GM23338 (cell line): ENCODE measurements around the gene IGSF22.

Experiments
- CREB1 ChIP-seq: fragments of 250-450 bp; sonication (Bioruptor Pico); IDR thresholded peaks from 2 replicates; pipeline ENCODE4 v1.5.0; 2020; ENCODE audit warnings: low read depth, mild to moderate bottlenecking, moderate library complexity
- EZH2 ChIP-seq: fragments of 200-600 bp; sonication (generic); IDR thresholded peaks from one replicate; pipeline ENCODE4 v1.8.0; 2017; ENCODE audit warnings: antibody characterized with exemption, mild to moderate bottlenecking, low read depth; ENCODE audit not compliant: unreplicated experiment
- EZH2phosphoT487 ChIP-seq: fragments of 200-600 bp; sonication (generic); IDR thresholded peaks from one replicate; pipeline ENCODE4 v1.8.1; 2018; ENCODE audit warnings: antibody characterized with exemption; ENCODE audit not compliant: unreplicated experiment
- JUNB ChIP-seq: IDR thresholded peaks from one replicate; pipeline ENCODE4 v1.6.1; 2016; ENCODE audit warnings: antibody characterized with exemption; ENCODE audit not compliant: unreplicated experiment
- NANOG ChIP-seq: IDR thresholded peaks from 2 replicates; pipeline ENCODE4 v1.6.1; 2016; ENCODE audit warnings: antibody characterized with exemption, borderline replicate concordance
- POLR2AphosphoS5 ChIP-seq: IDR thresholded peaks from 2 replicates; pipeline ENCODE4 v1.6.1; 2016; ENCODE audit warnings: antibody characterized with exemption, low read depth
- REST ChIP-seq: IDR thresholded peaks from one replicate; pipeline ENCODE4 v1.6.1; 2018; ENCODE audit warnings: antibody characterized with exemption; ENCODE audit not compliant: unreplicated experiment
- TF ChIP-seq, protein P1 (sequence below), 2 experiments: fragments of 200-600 bp in 1 of 2; sonication (generic) in 1 of 2; conservative IDR thresholded peaks; 2 replicates each; pipeline versions ENCODE4 v1.5.1 to v1.6.1; 2016 to 2017; ENCODE audit warnings: antibody characterized with exemption in 2 of 2, low read depth in 2 of 2, mild to moderate bottlenecking in 2 of 2, moderate library complexity in 1 of 2

DNA sequence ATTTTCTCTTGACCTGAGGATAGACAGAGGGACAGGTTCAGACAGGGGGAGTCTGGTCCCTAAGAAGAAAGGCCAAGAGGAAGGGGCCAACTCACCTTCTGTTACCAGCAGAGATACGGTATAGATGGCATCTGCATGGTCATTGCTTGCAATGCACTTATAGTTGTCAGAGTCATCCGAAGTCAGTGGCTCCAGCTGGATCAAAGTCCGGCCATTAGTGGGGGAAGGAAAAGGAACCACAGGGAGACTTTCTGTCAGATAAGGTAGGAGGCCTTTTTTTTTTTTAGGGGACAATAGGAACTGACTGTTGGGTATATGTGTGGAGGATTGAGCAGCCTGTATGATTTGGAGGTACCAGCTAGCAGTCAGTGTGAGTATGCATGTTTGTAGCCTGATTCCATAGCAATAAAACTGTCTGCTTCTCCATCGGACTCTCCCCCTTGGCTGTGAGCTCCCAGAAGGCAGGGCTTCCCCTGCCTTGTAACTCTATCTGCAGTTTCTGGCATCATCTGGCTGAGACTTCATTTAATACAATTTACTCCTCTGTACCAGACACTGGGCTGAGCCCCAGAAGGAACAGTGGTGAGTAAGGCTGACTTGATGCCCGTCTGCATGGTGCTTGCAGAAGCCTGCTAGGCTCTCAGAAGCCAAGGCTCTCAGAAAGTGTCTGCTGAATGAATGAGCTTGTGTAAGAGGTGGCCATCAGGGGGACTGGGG lies 5.7 kb downstream of the IGSF22 start:
- TF ChIP-seq POLR2AphosphoS5 (no peak), REST (no peak), EZH2phosphoT487 (no peak), CREB1 (CRISPR knock-in tag) (no peak), EZH2 (peak; percentile 26), NANOG (no peak), JUNB (no peak)
- TF ChIP-seq, protein P1, sequence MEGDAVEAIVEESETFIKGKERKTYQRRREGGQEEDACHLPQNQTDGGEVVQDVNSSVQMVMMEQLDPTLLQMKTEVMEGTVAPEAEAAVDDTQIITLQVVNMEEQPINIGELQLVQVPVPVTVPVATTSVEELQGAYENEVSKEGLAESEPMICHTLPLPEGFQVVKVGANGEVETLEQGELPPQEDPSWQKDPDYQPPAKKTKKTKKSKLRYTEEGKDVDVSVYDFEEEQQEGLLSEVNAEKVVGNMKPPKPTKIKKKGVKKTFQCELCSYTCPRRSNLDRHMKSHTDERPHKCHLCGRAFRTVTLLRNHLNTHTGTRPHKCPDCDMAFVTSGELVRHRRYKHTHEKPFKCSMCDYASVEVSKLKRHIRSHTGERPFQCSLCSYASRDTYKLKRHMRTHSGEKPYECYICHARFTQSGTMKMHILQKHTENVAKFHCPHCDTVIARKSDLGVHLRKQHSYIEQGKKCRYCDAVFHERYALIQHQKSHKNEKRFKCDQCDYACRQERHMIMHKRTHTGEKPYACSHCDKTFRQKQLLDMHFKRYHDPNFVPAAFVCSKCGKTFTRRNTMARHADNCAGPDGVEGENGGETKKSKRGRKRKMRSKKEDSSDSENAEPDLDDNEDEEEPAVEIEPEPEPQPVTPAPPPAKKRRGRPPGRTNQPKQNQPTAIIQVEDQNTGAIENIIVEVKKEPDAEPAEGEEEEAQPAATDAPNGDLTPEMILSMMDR (conservative IDR thresholded peaks at IDR 0.05; ENCODE audit: low read depth in 2 of 2) = no peak
